Testis (tissue), 3 donors: ENCODE measurements around the gene C5orf15. TPM values are rescaled to one million over a fixed set of nuclear protein-coding genes. Genes with fewer than 3 reads are reported as not detected.

Experiments used
- DNase-seq: peaks from one replicate; pipeline ENCODE4 v3.0.0-alpha.2; 2019
- H3K27ac ChIP-seq, 2 donors: fragments of 200-600 bp; sonication (generic); one replicate each; pipeline ENCODE4 v1.5.1; 2019
- H3K27me3 ChIP-seq: fragments of 200-600 bp; sonication (generic); one replicate; pipeline ENCODE4 v1.5.1; 2019
- H3K36me3 ChIP-seq: fragments of 200-600 bp; sonication (generic); one replicate; pipeline ENCODE4 v1.5.1; 2017; ENCODE audit warnings: low read depth; ENCODE audit errors: missing control alignments
- H3K4me1 ChIP-seq: fragments of 200-600 bp; sonication (generic); one replicate; pipeline ENCODE4 v1.5.1; 2019
- H3K4me3 ChIP-seq, 2 donors: fragments of 200-600 bp; sonication (generic); one replicate each; pipeline ENCODE4 v1.5.1; 2017 to 2019
- H3K9me3 ChIP-seq: fragments of 200-600 bp; sonication (generic); one replicate; pipeline ENCODE4 v1.5.1; 2017
- POLR2A ChIP-seq: fragments of 450-650 bp; IDR thresholded peaks from one replicate; pipeline ENCODE4 v1.6.1; 2017; ENCODE audit warnings: antibody characterized with exemption, mild to moderate bottlenecking, moderate library complexity
- WGBS, 2 donors: methylation state at CpG; one replicate each; pipeline ENCODE4 v1.1.5; 2018; 5-methylcytosine and 5-hydroxymethylcytosine counted together
- intact Hi-C: fragments of 100-400 bp; cut with DNase I; formaldehyde crosslinking; loops from one replicate; pipeline ENCODE4 v1.15.1; 2023; ENCODE audit warnings: low total_unique reads
- polyA plus RNA-seq: library from polyadenylated mRNA; stranded (reverse); fragments of 350-450 nt; fragmentation: Illumina TruSeq; extraction: RNeasy Lipid Tissue Mini Kit (QIAGEN cat#74804); gene quantifications from one replicate; pipeline ENCODE4 v1.2.3, GENCODE V29; 2014; ENCODE audit warnings: low read depth, low replicate concordance; ENCODE audit not compliant: insufficient read depth
- total RNA-seq, 2 donors: library from RNA; depleted of rRNA; stranded (reverse); fragments of >200 nt; gene quantifications; one replicate each; pipeline ENCODE4 v1.2.3, GENCODE V29; 2016
- TF ChIP-seq, protein P1 (sequence below), 3 experiments: fragments of 450-650 bp in 2 of 3; fragments of 200-600 bp in 1 of 3; sonication (generic) in 1 of 3; IDR thresholded peaks; one replicate each; pipeline ENCODE4 v1.5.1; 2016 to 2019; ENCODE audit warnings: antibody characterized with exemption in 3 of 3, mild to moderate bottlenecking in 2 of 3, moderate library complexity in 1 of 3

Gene C5orf15
- total and polyA plus RNA-seq, 3 donors from 2014 or later, result 44.8 to 65.1 (median 62.9) TPM

DNA sequence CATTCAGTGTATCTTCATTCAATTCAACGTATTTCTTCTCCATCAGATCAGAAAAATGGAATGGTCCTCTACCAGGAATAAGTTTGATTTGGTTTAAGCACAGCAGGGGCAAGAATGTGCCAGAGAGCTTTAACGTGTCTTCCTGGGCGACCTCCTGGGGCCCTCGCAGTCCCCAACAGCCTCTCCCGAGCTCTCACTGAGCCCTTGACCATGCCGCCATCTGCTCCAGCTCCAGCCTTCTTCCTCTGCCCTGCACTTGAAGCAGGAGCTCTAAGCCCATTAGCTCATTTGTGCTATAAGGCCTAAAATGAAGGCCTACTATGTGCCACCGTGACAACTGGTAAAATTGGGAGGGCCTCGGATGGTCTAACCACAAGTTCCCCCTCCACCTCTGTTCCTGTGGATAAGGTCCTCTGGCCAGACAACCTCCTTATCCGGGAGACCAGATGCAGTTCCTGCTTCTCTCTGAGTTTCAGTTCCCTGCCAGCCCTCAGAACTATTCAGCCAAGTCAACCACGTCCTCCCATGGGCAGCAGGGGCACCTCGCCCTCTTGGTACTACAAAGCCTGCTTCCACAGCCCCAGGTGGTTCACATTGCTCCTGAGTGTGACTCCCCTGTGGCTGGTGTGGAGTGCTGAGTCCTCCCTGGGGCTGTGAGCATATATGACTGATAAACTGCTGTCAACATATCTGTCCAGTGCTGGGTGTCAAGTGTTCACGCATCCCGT, 35.8 kb downstream of the C5orf15 start:
- no peaks in the 10 kb centered on the region for H3K4me1 ChIP-seq
- TF ChIP-seq POLR2A, result no peak
- TF ChIP-seq, protein P1, sequence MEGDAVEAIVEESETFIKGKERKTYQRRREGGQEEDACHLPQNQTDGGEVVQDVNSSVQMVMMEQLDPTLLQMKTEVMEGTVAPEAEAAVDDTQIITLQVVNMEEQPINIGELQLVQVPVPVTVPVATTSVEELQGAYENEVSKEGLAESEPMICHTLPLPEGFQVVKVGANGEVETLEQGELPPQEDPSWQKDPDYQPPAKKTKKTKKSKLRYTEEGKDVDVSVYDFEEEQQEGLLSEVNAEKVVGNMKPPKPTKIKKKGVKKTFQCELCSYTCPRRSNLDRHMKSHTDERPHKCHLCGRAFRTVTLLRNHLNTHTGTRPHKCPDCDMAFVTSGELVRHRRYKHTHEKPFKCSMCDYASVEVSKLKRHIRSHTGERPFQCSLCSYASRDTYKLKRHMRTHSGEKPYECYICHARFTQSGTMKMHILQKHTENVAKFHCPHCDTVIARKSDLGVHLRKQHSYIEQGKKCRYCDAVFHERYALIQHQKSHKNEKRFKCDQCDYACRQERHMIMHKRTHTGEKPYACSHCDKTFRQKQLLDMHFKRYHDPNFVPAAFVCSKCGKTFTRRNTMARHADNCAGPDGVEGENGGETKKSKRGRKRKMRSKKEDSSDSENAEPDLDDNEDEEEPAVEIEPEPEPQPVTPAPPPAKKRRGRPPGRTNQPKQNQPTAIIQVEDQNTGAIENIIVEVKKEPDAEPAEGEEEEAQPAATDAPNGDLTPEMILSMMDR (IDR thresholded peaks at IDR 0.05), result no peak
- H3K4me3 ChIP-seq, result no peak overlapping the region
- H3K27me3 ChIP-seq, result no peaks in the 10 kb centered on the region
- DNase-seq, result no peak
- no peaks in the 10 kb centered on the region for H3K36me3 ChIP-seq
- intact Hi-C loops, result no loop called here
- WGBS, 2 donors, result 79 to 85% methylated on average over 11 to 13 of the region's 13 CpGs
- H3K9me3 ChIP-seq, result no peaks in the 10 kb centered on the region
- no peak overlapping the region for H3K27ac ChIP-seq

DNA sequence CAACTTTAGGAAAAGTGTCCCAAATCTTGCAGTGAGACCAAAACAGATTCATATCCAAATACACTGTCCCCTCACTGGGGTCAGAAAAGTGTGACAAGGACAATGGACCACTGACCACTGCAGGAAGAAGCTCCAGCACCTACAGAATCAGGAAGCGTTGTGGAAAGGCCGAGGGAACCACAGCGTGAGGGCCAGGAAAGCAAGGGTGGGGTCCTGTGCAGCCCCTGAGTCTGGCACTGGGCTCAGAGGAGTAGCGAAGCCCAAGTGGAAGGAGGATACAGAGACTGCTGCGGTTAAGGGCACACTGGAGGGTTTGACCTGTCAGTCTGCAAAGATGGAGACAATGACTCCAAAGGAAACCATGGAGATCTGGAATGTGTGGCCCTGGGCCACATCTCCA, 36.9 kb downstream of the C5orf15 start:
- Histone ChIP-seq H3K27me3 (no peaks in the 10 kb centered on the region), H3K4me3 (no peak overlapping the region), H3K4me1 (no peaks in the 10 kb centered on the region), H3K27ac (no peak overlapping the region), H3K36me3 (no peaks in the 10 kb centered on the region), H3K9me3 (no peaks in the 10 kb centered on the region)
- WGBS, 2 donors, result 97 to 100% methylated on average over 5 of the region's 5 CpGs
- TF ChIP-seq, protein P1 (IDR thresholded peaks at IDR 0.05), result no peak
- TF ChIP-seq POLR2A, result no peak
- no peak for DNase-seq
- intact Hi-C loops, result no loop called here

DNA sequence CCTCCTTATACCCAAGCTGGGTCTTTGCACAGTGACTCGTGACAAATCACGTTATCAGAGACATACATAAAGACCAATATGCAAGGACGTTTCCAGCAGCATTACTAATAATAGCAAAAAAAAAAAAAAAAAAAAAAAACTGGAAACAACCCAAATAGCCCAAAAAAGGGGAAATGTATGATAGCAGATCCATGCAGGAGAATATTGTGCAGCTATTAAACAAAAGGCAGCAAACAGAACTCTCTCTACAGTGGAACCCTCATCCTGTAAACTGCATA, 37.7 kb downstream of the C5orf15 start:
- no peak overlapping the region for H3K4me3 ChIP-seq
- no peaks in the 10 kb centered on the region for H3K9me3 ChIP-seq
- no peak for DNase-seq
- no peaks in the 10 kb centered on the region for H3K27me3 ChIP-seq
- WGBS, 2 donors, result 34 to 60% methylated on average over 3 of the region's 3 CpGs
- H3K36me3 ChIP-seq, result no peaks in the 10 kb centered on the region
- intact Hi-C loops, result no loop called here
- no peak for TF ChIP-seq POLR2A
- TF ChIP-seq, protein P1 (IDR thresholded peaks at IDR 0.05), result no peak
- H3K4me1 ChIP-seq, result no peaks in the 10 kb centered on the region
- no peak overlapping the region for H3K27ac ChIP-seq

DNA sequence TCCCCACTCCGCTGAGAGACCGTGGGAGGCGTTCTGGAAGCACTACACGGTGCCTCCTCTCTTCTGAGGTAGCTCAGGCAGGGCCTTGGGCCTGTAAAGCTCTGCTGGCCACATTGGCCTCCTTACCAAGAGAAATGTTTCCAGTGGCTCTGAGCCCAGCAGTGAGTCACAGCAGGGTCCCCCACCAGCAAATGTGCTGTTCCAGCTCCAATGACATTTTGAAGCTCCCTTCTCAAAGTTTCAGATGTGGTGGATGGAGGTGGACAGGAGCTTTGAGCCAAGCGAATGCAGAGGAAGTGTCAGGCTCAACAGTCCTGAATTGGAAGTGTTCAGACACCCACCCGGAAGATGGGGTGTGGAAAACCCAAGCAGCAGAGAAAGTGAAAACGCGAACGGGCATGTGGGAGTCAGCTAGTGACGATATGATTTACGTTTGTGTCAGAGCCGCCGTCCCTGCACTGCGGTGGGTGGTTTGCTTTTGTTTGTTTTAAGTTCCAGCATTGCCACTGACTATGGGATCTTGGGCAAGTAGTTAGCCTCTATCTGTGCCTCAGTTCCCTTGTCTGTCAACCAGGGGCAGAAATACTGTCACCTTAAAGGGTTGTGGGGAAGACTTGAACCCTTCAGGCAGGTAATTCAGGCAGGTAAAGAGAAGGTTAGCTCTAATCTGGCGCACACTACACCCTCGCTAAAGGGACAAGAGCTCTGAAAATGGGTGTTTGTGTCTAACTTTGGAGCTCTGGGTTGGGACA, 38.2 kb downstream of the C5orf15 start:
- H3K9me3 ChIP-seq, result no peaks in the 10 kb centered on the region
- H3K27ac ChIP-seq, result no peak overlapping the region
- whole genome bisulfite sequencing, 2 donors, result 76% methylated on average over 16 of the region's 16 CpGs
- H3K27me3 ChIP-seq, result no peaks in the 10 kb centered on the region
- H3K36me3 ChIP-seq, result no peaks in the 10 kb centered on the region
- intact Hi-C loops, result no loop called here
- no peak for DNase-seq
- TF ChIP-seq, protein P1 (IDR thresholded peaks at IDR 0.05), result no peak
- TF ChIP-seq POLR2A, result no peak
- no peaks in the 10 kb centered on the region for H3K4me1 ChIP-seq
- no peak overlapping the region for H3K4me3 ChIP-seq
